GM12878 (cell line): ENCODE data around the gene WNT3A. TPM values are rescaled to one million over a fixed set of nuclear protein-coding genes. Genes with fewer than 3 reads are reported as not detected.

ENCODE experiments used
- ATAC-seq: fragments of 200-7000 bp; cut with Tn5 transposase; 3 replicates; pipeline ENCODE4 v1.9.1; 2020; ENCODE audit warnings: mild to moderate bottlenecking, moderate library complexity
- BruUV-seq: library from RNA; stranded (reverse); fragments of 400-500 nt; replicated peaks from 2 replicates; lab custom pipeline; 2021; lab: Mats Ljungman, UMichigan
- CTCF ChIA-PET: fragments of 300-600 bp; sonication (Branson Sonifier 250); formaldehyde crosslinking; extraction: SDS; loops from one replicate; lab custom pipeline; 2021; ENCODE audit warnings: inconsistent platforms; lab: Yijun Ruan, JAX
- POLR2A ChIA-PET: fragments of 350-600 bp; formaldehyde crosslinking; extraction: SDS; loops from one replicate; lab custom pipeline; 2021; ENCODE audit warnings: inconsistent platforms; lab: Charles Lee
- RAD21 ChIA-PET: fragments of 300-600 bp; sonication (Branson Sonifier 250); formaldehyde crosslinking; loops from one replicate; lab custom pipeline; 2023; ENCODE audit warnings: antibody characterized with exemption; ENCODE audit not compliant: unreplicated experiment; lab: Charles Lee
- SMC1A ChIA-PET: fragments of 300-600 bp; sonication (Branson Sonifier 250); formaldehyde crosslinking; loops from one replicate; lab custom pipeline; 2023; ENCODE audit not compliant: unreplicated experiment, uncharacterized antibody; lab: Charles Lee
- DNase-seq: peaks from one replicate; pipeline ENCODE4 v3.0.0-alpha.2; 2011; ENCODE audit warnings: low read depth, low spot score
- FAIRE-seq: peaks from 3 replicates; lab custom pipeline; 2011; peaks lifted over from hg19 to GRCh38; lab: Jason Lieb, UNC
- H2AFZ ChIP-seq: 2 replicates; pipeline ENCODE4 v1.6.0; 2011; ENCODE audit warnings: low read depth, low read length, control low read depth; ENCODE audit not compliant: control insufficient read depth
- H3K27ac ChIP-seq: 2 replicates; pipeline ENCODE4 v1.5.1; 2011; ENCODE audit warnings: control low read depth; ENCODE audit not compliant: control insufficient read depth, insufficient read depth
- H3K27me3 ChIP-seq, 2 experiments: replicated peaks in 1 of 2; 2 replicates each; pipeline versions ENCODE4 v1.6.0 to v1.6.1; 2011; ENCODE audit warnings: low read length in 1 of 2; ENCODE audit not compliant: control insufficient read depth in 2 of 2, insufficient read depth in 2 of 2
- H3K36me3 ChIP-seq, 2 experiments: 2 replicates each; pipeline ENCODE4 v1.5.1; 2011; ENCODE audit warnings: low read length in 1 of 2; ENCODE audit not compliant: control insufficient read depth in 2 of 2, insufficient read depth in 2 of 2
- H3K4me1 ChIP-seq: 2 replicates; pipeline ENCODE4 v1.6.1; 2011; ENCODE audit warnings: mild to moderate bottlenecking, low read length, moderate library complexity, mixed read lengths; ENCODE audit not compliant: control insufficient read depth, insufficient read depth
- H3K4me2 ChIP-seq: 2 replicates; pipeline ENCODE4 v1.6.0; 2011; ENCODE audit warnings: control low read depth; ENCODE audit not compliant: control insufficient read depth, insufficient read depth
- H3K4me3 ChIP-seq: fragments of 200-600 bp; sonication (generic); 2 replicates; pipeline ENCODE4 v1.5.1; 2016
- H3K79me2 ChIP-seq: 2 replicates; pipeline ENCODE4 v1.6.0; 2011; ENCODE audit warnings: low read length; ENCODE audit not compliant: control insufficient read depth, insufficient read depth
- H3K9ac ChIP-seq: 2 replicates; pipeline ENCODE4 v1.8.0; 2011; ENCODE audit warnings: low read length, control low read depth, mixed read lengths; ENCODE audit not compliant: control insufficient read depth, insufficient read depth
- H3K9me3 ChIP-seq: replicated peaks from 3 replicates; pipeline ENCODE4 v1.5.1; 2011; ENCODE audit warnings: mild to moderate bottlenecking, low read length; ENCODE audit not compliant: control insufficient read depth, insufficient read depth
- H4K20me1 ChIP-seq: 2 replicates; pipeline ENCODE4 v1.6.0; 2011; ENCODE audit not compliant: control insufficient read depth, insufficient read depth
- ATF3 ChIP-seq: IDR thresholded peaks from 2 replicates; pipeline ENCODE4 v1.6.1; 2011; ENCODE audit warnings: low read depth, mild to moderate bottlenecking, low read length, moderate library complexity, borderline replicate concordance; ENCODE audit errors: extremely low read depth
- CHD4 ChIP-seq: fragments of 200-600 bp; sonication (generic); IDR thresholded peaks from 2 replicates; pipeline ENCODE4 v1.6.1; 2016; ENCODE audit warnings: mild to moderate bottlenecking
- DPF2 ChIP-seq: fragments of 450-650 bp; IDR thresholded peaks from 2 replicates; pipeline ENCODE4 v1.6.1; 2017; ENCODE audit warnings: mild to moderate bottlenecking
- ESRRA ChIP-seq: IDR thresholded peaks from 2 replicates; pipeline ENCODE4 v1.6.1; 2012; ENCODE audit warnings: mild to moderate bottlenecking, low read length, improper control_type of control experiment
- HDAC2 ChIP-seq: fragments of 200-600 bp; sonication (generic); IDR thresholded peaks from 2 replicates; pipeline ENCODE4 v1.6.1; 2017
- POLR2AphosphoS2 ChIP-seq: IDR thresholded peaks from 2 replicates; pipeline ENCODE4 v1.6.1; 2011; ENCODE audit warnings: low read depth, mild to moderate bottlenecking, low read length, improper control_type of control experiment, moderate library complexity
- RBBP5 ChIP-seq: fragments of 200-600 bp; sonication (generic); conservative IDR thresholded peaks from 2 replicates; pipeline ENCODE4 v1.6.1; 2016
- RUNX3 ChIP-seq: IDR thresholded peaks from 2 replicates; pipeline ENCODE4 v1.6.1; 2012; ENCODE audit warnings: low read length, inconsistent platforms
- SREBF2 ChIP-seq: IDR thresholded peaks from 2 replicates; pipeline ENCODE4 v1.6.1; 2012; ENCODE audit warnings: mild to moderate bottlenecking, low read length
- TBL1XR1 ChIP-seq: IDR thresholded peaks from 2 replicates; pipeline ENCODE4 v1.6.1; 2012; ENCODE audit warnings: low read depth, low read length, improper control_type of control experiment
- ZNF24 ChIP-seq: fragments of 450-650 bp; IDR thresholded peaks from 2 replicates; pipeline ENCODE4 v1.6.1; 2017; ENCODE audit warnings: antibody characterized with exemption, mild to moderate bottlenecking
- ZSCAN29 ChIP-seq: fragments of 450-650 bp; IDR thresholded peaks from 2 replicates; pipeline ENCODE4 v1.6.1; 2017; ENCODE audit warnings: mild to moderate bottlenecking, moderate library complexity
- WGBS: methylation state at CpG from one replicate; pipeline ENCODE4 v1.1.6; 2016; ENCODE audit warnings: low lambda C conversion rate; ENCODE audit not compliant: insufficient replicate concordance, insufficient coverage; ENCODE audit errors: missing lambda C conversion rate; 5-methylcytosine and 5-hydroxymethylcytosine counted together
- in situ Hi-C: fragments of 300-500 bp; cut with MboI; formaldehyde crosslinking; loops from 9 replicates; pipeline ENCODE4 v1.14.3; 2018; ENCODE audit warnings: mixed read lengths
- intact Hi-C: fragments of 100-400 bp; cut with micrococcal nuclease; formaldehyde crosslinking; loops from one replicate; pipeline ENCODE4 v1.14.2; 2022; ENCODE audit not compliant: unreplicated experiment
- polyA plus RNA-seq, 11 experiments: library from polyadenylated mRNA; depleted of rRNA in 4 of 11; unstranded in 6 of 11; stranded (reverse) in 5 of 11; fragments of >200 nt; fragmentation: Nextera tagmentation in 4 of 11; fragmentation: Illumina TruSeq in 1 of 11; extraction: Ambion mirVana in 4 of 11; extraction: Trizol in 1 of 11; gene quantifications; 1 replicate in 1 of 11; 2 replicates in 10 of 11; pipeline versions ENCODE4 v1.2.1 to v1.2.3, GENCODE V29; 2011 to 2016; ENCODE audit warnings: inconsistent platforms in 2 of 11, missing spikeins in 2 of 11, low read depth in 1 of 11
- total RNA-seq, 4 experiments: library from RNA; depleted of rRNA in 3 of 4; stranded (reverse); fragments of >200 nt in 3 of 4; fragmentation: Illumina TruSeq in 1 of 4; extraction: Trizol in 1 of 4; gene quantifications; 2 replicates each; pipeline versions ENCODE4 v1.2.1 to v1.2.3, GENCODE V29; 2013 to 2021
- TF ChIP-seq, protein P1 (sequence below): fragments of 450-650 bp; IDR thresholded peaks from 2 replicates; pipeline ENCODE4 v1.6.1; 2017; ENCODE audit warnings: mild to moderate bottlenecking, moderate library complexity

The WNT3A gene
- total and polyA plus RNA-seq, 10 of the 15 experiments (the other 5 are each of a cell fraction or from before 2014, with no cell fraction given) = 0.16 TPM; not detected in 9

- H3K4me3 ChIP-seq = no peak overlapping the region
- ChIA-PET CTCF (no interaction called here), POLR2A (no interaction called here), SMC1A (no interaction called here), RAD21 (no interaction called here)
- DNase-seq = no peak
- H3K36me3 ChIP-seq = no peaks in the 10 kb centered on the region
- no peak for FAIRE-seq
- no peaks in the 10 kb centered on the region for H3K79me2 ChIP-seq
- TF ChIP-seq POLR2AphosphoS2 (no peak), SREBF2 (no peak), RUNX3 (no peak), RBBP5 (no peak), ATF3 (no peak), DPF2 (no peak), CHD4 (no peak), ESRRA (no peak), TBL1XR1 (no peak), HDAC2 (no peak), ZSCAN29 (no peak), ZNF24 (no peak)
- TF ChIP-seq, protein P1, sequence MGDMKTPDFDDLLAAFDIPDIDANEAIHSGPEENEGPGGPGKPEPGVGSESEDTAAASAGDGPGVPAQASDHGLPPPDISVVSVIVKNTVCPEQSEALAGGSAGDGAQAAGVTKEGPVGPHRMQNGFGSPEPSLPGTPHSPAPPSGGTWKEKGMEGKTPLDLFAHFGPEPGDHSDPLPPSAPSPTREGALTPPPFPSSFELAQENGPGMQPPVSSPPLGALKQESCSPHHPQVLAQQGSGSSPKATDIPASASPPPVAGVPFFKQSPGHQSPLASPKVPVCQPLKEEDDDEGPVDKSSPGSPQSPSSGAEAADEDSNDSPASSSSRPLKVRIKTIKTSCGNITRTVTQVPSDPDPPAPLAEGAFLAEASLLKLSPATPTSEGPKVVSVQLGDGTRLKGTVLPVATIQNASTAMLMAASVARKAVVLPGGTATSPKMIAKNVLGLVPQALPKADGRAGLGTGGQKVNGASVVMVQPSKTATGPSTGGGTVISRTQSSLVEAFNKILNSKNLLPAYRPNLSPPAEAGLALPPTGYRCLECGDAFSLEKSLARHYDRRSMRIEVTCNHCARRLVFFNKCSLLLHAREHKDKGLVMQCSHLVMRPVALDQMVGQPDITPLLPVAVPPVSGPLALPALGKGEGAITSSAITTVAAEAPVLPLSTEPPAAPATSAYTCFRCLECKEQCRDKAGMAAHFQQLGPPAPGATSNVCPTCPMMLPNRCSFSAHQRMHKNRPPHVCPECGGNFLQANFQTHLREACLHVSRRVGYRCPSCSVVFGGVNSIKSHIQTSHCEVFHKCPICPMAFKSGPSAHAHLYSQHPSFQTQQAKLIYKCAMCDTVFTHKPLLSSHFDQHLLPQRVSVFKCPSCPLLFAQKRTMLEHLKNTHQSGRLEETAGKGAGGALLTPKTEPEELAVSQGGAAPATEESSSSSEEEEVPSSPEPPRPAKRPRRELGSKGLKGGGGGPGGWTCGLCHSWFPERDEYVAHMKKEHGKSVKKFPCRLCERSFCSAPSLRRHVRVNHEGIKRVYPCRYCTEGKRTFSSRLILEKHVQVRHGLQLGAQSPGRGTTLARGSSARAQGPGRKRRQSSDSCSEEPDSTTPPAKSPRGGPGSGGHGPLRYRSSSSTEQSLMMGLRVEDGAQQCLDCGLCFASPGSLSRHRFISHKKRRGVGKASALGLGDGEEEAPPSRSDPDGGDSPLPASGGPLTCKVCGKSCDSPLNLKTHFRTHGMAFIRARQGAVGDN = no peak
- H3K9me3 ChIP-seq = no peaks in the 10 kb centered on the region; the same call in 2 of the 3 replicates
- in situ Hi-C loops = no loop called here
- 55% methylated on average over 18 of the region's 18 CpGs for WGBS
- intact Hi-C loops = no loop called here
- ATAC-seq = no peak
- H3K9ac ChIP-seq = no peak overlapping the region
- H3K4me1 ChIP-seq = no peaks in the 10 kb centered on the region
- BruUV-seq = no TSS peak
- H3K27ac ChIP-seq = no peak overlapping the region
- H4K20me1 ChIP-seq = no peaks in the 10 kb centered on the region
- H3K4me2 ChIP-seq = no peak overlapping the region
- H2AFZ ChIP-seq = no peak overlapping the region
- H3K27me3 ChIP-seq = peaks cover 0 to 7% of the 10 kb centered on the region in 2 experiments; a peak in 3 of 4 replicates
These were observed 51.6 kb downstream of the WNT3A start for GRCh38 chr1:228058172-228058948.
